Femur (tissue), 1 donor: ENCODE measurements around the gene FAM53A.
A peak's percentile ranks its signal among the peaks of the same experiment; 100 is the strongest.
"Not testable (repeated sequence)": the region's sequence is repeated elsewhere in the genome, so short reads cannot be mapped to it uniquely, and the experiment has no call there.

Experiments
- DNase-seq: peaks from one replicate; pipeline ENCODE4 v3.0.0-alpha.2; 2017

FAM53A gene

GRCh38 chr4:1684506-1685234 lies 557 bp upstream of the FAM53A start:
- DNase-seq: no peak

DNA sequence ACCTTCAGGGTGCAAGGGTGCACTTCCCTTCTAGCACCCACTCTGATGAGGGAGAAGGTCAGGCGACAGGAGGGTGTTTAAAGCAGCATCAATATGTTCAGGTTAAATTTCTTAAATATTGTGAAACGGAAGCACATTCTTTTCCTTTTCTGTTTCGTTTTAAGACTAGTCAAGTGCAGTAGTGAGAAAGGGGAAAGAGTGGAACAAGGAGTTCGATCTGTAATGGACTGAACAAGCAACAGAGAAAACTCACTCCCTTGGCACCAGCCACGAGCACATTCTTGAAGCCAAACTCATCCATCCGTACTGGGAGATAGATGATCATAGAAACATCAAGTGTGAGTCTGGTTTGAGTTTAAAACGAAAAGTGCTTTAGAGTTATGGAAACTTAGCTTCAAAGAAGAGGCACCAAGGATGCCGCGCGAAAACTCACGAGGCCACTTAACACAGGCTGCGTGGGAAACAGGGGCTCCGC lies 815 bp downstream of the FAM53A start:
- peak; percentile 39 for DNase-seq

DNA sequence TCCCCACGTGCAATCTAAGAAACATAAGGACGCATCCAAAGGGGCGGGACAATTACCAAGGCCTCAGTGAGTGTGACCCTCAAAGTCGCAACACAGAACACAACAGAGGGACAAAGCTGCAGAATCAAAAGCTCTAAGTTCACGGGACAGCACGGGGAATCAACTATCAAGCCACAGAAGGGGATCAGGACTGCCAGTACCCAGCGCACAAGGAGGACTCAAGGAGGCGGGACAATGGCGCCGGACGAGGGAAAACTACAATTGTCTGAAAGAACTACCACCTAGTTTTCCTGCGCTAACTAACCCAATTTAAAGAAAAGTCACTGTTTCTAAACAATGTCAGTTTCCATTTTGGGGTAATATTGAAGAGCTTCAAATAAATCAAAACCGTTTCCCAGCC lies 1.3 kb downstream of the FAM53A start:
- DNase-seq: no peak

DNA sequence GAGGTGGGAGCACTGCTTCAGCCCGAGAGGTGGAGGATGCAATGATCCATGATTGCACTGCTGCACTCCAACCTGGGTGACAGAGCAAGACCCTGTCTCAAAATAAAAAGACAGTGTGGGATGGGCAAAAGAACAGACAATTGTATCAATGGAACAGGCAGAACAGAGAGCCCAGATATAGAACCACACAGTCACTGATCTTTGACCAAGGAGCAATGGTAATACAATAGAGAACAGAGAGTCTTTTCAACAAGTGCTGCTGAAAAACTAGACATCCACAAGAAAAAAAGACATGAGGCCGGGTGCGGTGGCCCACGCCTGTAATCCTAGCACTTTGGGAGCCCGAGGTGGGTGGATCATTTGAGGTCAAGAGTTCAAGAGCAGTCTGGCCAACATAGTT lies 5.9 kb downstream of the FAM53A start:
- no peak for DNase-seq

GRCh38 chr4:1676605-1677525 lies 7.2 kb downstream of the FAM53A start:
- DNase-seq: no peak

- DNase-seq: no peak
These were observed 8.3 kb downstream of the FAM53A start for GRCh38 chr4:1675802-1676137.

DNA sequence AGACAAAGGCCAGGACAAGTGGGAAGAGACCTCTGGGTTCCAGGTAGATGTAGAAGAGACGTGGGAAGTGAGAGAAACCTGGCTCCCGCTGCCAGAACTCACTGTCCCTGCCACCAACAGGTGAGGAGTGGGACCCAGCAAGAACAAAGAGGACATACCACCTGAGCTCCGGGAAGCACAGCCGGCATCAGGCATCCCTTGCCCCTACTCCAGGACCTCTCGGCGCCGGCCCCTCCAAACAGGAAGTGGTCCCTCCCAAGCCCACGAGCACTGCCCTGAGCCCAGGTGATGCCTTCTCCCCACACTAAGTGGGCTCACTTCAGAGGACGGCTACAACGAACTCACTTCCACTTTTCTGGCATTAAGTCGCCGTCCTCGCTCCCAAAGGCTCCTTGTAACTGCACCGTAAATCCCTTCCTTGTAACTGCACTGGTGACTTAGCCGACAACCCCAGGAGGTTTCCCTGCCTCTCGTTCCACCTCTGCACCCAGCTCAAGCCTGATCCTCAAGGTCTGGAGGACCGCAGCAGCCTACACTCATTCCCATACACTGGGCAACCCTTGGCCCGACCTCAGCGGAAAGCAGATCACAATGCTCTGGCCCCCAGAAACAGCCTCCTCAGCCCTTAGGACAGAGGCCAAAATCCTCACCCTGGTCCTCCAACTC lies 8.8 kb downstream of the FAM53A start:
- no peak for DNase-seq

- no peak for DNase-seq
These were observed 9.4 kb downstream of the FAM53A start for GRCh38 chr4:1674682-1675081.

DNA sequence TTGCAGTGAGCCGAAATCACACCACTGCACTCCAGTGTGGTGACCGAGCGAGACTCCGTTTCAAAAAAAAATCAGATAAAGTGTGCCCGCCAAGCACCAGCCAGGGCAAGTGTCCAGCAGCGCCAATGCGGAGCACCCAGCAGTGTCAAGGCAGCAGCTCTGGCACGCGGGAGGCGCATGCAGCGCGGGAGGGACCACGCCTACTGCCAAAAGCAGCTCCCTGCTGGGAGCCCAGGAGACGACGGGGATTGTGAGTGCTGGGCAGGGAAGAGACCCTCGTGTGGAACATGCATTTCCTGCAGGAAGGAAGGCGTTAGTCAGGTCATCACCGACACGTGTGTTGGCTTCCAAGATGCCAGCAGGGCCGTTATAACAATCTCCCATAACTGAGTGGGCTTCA lies 10.4 kb downstream of the FAM53A start:
- no peak for DNase-seq

GRCh38 chr4:1671011-1671410 lies 13.1 kb downstream of the FAM53A start:
- not testable (repeated sequence) for DNase-seq

- DNase-seq: no peak
These were observed 13.8 kb downstream of the FAM53A start for GRCh38 chr4:1670279-1670678.

- DNase-seq: no peak
These were observed 14.3 kb downstream of the FAM53A start for GRCh38 chr4:1669850-1670249.

GRCh38 chr4:1669270-1669669 lies 14.8 kb downstream of the FAM53A start:
- no peak for DNase-seq

- DNase-seq: no peak
These were observed 15.6 kb downstream of the FAM53A start for GRCh38 chr4:1668488-1668840.

DNA sequence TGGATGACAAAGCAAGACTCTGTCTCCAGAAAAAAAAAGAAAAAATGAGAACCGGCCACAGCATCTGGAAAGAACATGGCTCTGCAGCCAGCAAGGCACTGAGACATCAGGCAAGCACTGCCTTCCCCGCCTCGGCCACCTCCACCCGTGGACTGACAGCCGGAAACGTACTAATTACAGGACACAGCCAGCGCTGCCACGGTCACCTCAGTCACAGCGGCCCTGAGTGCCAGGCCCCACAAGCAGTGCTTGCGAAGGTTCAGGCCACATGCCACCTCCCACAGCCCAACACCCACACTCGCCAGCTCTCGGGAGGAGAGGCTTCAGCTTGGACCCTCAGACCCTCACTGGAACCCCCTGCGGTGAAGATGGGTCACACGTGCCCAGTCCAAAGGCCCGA lies 16.8 kb downstream of the FAM53A start:
- DNase-seq: no peak

DNA sequence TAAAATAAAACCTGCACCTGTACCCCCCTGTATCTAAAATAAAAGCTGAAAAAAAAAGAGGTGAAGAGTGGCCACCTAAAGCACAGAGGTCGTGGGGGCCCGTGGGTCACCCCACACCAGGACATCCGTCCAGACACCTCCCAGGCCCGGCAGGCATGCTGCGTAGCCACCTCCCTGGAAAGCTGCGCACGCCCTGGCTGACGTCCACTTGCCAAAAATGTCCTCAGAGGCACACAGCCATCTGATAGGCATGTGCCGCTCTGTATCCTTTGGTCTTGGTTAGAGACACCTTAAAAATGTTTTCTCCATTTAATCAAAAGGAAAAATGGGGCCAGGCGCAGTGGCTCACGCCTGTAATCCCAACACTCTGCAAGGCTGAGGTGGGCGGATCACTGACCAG lies 17.7 kb downstream of the FAM53A start:
- DNase-seq: no peak

GRCh38 chr4:1664141-1664540 lies 20.0 kb downstream of the FAM53A start:
- no peak for DNase-seq

DNA sequence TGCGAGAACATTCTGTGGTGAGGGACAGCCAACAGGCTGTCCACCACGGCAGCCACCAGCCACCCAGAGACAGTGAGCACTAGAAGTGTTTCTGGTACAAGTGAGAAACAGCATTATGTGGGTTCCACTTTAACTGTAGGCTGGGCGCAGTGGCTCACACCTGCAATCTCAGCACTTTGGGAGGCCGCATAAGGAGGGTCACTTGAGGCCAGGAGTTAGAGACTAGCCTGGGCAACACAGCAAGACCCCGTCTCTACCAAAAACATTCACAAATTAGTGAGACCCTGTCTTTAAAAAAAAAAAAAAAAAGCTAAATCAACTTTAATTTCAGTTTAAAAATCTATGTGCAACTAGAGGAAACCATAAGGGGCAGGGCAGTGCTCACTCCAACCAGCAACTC lies 20.6 kb downstream of the FAM53A start:
- DNase-seq: no peak

GRCh38 chr4:1661695-1662094 lies 22.4 kb downstream of the FAM53A start:
- DNase-seq: no peak

DNA sequence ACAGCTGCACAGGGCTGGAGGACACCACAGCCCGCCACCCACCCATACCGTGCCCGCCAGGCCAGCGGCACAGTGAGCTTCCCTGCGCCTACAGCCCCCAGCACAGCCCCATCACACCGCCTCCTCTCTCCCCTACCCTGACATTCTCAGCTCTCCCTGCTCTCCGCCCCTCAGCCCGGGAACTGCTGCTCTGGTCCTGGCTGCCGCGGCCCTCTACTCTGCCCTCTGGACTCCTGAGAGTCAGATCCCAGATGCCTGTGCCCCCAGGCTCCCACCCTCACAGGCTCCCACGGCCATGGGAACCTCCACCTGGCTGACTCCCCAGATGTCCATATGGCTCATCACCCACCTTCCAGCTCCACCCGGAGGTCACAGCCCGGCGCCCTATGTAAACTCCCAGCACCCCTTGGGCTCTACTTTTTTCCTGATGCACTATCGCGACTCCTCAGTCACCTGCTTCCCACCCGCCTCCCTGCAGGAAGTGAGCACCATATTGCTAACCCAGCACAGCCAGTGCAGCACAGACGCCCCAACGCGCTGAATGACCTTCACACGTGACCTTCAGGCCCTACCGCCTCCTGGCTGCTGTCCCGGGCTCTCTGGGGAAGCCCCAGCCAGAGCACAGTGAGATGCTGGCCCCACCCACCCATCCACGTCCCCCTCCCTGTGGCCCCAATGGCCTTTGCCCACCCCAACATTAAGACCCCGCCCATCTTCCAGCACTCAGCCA lies 23.0 kb downstream of the FAM53A start:
- no peak for DNase-seq

DNA sequence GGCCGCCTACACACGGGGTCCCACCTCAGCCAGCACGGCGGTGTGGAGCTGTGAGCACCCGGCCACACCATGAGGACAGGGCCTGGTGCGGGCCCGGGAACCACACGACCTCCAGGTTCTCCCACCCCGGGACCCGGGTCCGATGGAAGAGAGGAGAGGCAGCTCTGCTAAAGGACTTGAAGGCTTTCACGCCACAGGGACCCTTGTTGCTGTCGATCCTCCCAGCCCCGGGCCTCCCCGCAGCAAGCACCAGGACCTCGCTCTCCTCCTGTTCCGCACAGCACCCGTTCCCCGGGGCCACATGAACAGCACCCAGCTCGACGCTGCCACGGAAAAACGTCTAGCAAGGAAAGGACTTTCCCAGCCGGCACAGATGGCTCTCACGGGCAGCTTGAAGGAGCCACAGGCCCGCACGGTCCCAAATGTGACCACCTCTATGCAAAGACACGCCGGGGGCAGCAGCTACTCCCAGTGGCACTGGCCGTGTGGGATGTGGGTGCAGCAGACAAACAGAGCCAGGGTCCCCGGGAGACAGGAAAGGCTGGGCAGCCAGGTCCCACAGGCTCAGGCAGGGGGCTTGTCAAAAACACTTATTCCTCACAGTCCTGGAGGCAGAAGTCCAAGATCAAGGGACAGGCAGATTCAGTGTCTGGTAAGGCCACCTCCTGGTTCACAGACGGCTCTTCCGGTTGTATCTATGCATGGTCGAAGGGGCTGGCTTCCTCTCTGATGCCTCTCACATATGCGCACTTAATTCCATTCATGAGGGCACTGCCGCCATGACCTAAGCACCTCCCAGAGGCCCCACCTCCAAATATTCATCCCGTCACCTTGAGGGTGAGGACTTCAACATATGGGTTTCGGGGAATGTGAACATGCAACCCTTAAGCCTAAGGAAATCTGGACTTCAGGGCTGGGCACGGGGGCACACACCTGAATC lies 24.7 kb downstream of the FAM53A start:
- no peak for DNase-seq

GRCh38 chr4:1658581-1658980 lies 25.5 kb downstream of the FAM53A start:
- no peak for DNase-seq
